Ectodermal cell (in vitro differentiated cells): ENCODE data around the gene SCART1.

Experiments
- H3K27ac ChIP-seq: 2 replicates; pipeline ENCODE4 v1.7.0; 2013; ENCODE audit warnings: mild to moderate bottlenecking, low read depth, low read length; ENCODE audit not compliant: insufficient read depth, poor library complexity, severe bottlenecking
- H3K27me3 ChIP-seq: 2 replicates; pipeline ENCODE4 v1.7.0; 2013; ENCODE audit warnings: mild to moderate bottlenecking, low read length; ENCODE audit not compliant: insufficient read depth, control insufficient read depth, poor library complexity, severe bottlenecking
- H3K36me3 ChIP-seq: one replicate; pipeline ENCODE4 v1.7.0; 2013; ENCODE audit warnings: low read length; ENCODE audit not compliant: control insufficient read depth, insufficient read depth
- H3K4me1 ChIP-seq: one replicate; pipeline ENCODE4 v1.7.0; 2013; ENCODE audit warnings: low read length; ENCODE audit not compliant: control insufficient read depth, insufficient read depth
- H3K4me3 ChIP-seq: 2 replicates; pipeline ENCODE4 v1.7.0; 2013; ENCODE audit warnings: low read depth, low read length, control low read depth; ENCODE audit not compliant: insufficient read depth
- H3K9me3 ChIP-seq: 2 replicates; pipeline ENCODE4 v1.7.0; 2013; ENCODE audit warnings: mild to moderate bottlenecking, low read length, moderate library complexity; ENCODE audit not compliant: control insufficient read depth
- WGBS, 2 experiments: methylation state at CpG; one replicate each; pipeline ENCODE4 v1.1.7; 2013; ENCODE audit warnings: missing lambda C conversion rate in 2 of 2; 5-methylcytosine and 5-hydroxymethylcytosine counted together

The SCART1 gene

DNA sequence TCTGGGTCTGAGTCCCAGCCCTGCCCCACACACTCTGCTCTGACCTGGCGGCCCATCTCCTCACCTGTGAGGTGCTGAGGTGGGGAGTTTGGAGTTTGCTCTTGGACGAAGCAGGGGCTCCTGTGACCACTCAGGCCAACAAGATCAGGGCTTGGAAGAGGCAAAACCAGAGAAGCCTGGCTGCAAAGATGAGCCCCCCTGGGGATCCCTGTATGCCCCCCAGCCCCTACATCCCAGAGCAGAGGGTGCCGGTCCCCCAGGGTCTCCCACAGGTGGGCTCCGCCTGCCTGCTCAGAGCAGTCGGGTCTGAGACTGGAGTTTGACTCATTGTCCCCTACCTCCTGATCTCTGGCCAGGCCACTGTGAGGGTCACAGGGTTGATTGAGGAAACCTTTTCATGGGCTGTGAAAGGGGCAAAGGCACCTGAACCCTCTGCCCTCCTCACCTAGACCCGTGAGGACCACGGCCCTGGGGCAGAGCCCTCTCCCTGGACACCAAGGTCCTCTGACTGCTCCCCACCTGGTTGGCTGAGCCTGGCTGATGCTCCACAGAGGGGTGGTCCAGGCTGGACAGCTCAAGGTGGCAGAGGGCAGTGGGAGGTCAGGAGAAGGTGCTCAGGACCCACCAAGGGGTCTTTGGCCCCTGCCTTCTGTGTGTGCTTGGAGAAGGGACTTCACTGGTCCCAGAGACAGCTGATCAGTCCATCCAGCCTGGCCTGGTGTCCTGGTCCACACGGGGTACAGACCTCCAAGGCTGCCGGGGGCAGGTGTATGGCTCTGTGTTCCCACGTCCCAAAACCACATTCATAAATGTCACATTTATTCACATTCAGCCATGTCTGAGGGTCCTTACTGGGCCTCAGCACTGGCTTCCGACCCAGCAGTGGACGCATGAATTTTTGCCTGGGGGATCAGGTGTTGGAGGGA, 9.1 kb upstream of the SCART1 start:
- Histone ChIP-seq H3K4me3 (no peak overlapping the region), H3K36me3 (no peaks in the 10 kb centered on the region), H3K9me3 (peaks cover 8% of the 10 kb centered on the region), H3K27ac (no peak overlapping the region), H3K4me1 (no peaks in the 10 kb centered on the region), H3K27me3 (no peaks in the 10 kb centered on the region)
- 75 to 77% methylated on average over 12 of the region's 12 CpGs for WGBS, 2 experiments

DNA sequence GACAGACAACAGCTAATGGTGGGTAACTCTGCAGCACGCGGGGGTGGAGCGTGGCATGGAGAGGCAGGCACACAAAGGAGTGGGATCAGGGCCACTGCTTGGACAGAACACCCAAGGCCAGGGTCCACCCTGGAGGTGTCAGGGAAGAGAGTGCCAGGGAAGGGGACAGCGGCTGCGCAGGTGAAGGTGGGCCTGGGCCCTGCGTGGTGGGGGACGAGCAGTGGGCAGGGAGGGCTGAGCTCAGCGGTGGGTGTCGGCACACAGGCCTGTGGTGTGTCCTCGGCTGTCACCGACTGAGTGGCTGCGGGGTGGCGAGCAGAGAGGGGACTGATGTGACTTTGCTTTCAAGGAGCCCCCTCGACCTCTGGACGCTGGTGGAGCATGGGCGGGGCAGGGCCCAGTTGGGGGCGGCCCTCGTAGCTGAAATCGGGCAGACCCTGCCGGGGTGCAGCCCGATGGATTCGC, 8.4 kb upstream of the SCART1 start:
- Histone ChIP-seq H3K27me3 (no peaks in the 10 kb centered on the region), H3K9me3 (peaks cover 8% of the 10 kb centered on the region), H3K4me3 (no peak overlapping the region), H3K27ac (no peak overlapping the region), H3K4me1 (no peaks in the 10 kb centered on the region), H3K36me3 (no peaks in the 10 kb centered on the region)
- WGBS, 2 experiments, result 91 to 92% methylated on average over 21 of the region's 22 CpGs

DNA sequence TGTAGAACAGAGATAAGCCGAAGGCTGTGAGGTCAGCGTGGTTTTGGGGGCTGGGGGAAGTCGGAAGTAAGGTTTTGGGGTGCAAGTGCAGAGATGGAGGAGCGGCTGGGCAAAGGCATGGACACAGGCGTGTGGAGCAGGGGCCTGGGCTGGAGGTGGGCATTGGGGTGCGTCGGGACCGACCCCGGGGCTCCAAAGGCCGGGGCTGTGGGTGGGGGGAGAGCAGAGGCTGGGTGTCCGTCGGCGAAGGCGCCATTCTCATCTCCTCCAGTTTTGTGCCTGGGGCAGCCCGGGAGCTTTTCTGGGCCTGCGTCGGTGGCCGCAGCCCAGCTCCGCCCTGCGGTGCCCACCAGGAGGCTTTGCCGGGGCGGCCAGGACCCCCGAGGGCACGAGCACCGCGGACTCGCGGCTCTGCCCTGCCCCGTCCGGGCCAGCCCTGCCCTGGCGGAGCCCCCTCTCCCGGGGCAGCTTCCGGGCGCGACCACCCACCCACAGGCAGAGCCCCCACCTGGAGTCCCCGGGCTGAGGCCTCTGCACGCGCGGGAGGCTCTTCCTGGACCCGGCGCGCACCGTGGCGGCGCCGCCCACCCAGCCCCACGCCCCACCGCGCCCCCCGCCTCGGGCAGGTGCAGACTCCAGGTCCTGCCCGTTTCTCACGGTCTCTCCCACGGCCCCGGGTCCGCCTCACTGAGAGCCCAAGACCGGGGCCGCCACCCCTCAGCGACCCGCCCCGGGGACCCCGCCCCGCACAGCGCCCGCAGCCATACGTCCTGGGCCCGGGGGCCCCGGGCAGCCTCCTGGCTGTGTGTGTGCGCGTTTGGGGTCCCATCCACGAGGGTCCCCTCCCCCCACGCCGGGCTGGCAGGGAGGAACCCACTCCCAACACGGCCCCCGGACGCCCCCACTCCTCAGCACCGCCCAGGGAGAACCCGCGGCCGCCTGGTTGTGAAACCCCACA, 7.7 kb upstream of the SCART1 start:
- 90 to 91% methylated on average over 80 of the region's 80 CpGs for WGBS, 2 experiments
- Histone ChIP-seq H3K4me3 (no peak overlapping the region), H3K27me3 (no peaks in the 10 kb centered on the region), H3K9me3 (peaks cover 4% of the 10 kb centered on the region), H3K27ac (no peak overlapping the region), H3K4me1 (no peaks in the 10 kb centered on the region), H3K36me3 (no peaks in the 10 kb centered on the region)

DNA sequence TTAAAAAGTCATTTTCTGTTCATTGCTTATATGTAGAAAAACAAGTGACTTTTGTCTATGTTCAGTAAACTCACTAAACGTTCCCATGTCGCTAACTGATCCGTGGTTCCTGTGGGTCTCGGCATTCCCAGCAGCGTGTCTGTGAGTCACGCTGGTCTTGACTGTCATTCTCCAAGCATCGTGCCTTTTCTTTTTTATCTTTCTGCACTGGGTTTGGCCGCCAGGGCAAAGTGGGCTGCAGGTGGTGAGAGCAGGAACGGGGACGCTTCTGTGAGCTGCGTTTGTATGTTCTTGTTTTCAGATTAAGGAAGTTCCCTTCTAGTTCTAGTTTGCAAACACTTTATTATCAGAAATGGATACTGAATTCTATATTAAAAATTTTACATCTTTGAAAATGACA, 6.8 kb upstream of the SCART1 start:
- no peaks in the 10 kb centered on the region for H3K27me3 ChIP-seq
- no peak overlapping the region for H3K27ac ChIP-seq
- no peak overlapping the region for H3K4me3 ChIP-seq
- no peaks in the 10 kb centered on the region for H3K4me1 ChIP-seq
- 85 to 87% methylated on average over 9 to 11 of the region's 11 CpGs for WGBS, 2 experiments
- peaks cover 4% of the 10 kb centered on the region for H3K9me3 ChIP-seq
- H3K36me3 ChIP-seq, result no peaks in the 10 kb centered on the region

DNA sequence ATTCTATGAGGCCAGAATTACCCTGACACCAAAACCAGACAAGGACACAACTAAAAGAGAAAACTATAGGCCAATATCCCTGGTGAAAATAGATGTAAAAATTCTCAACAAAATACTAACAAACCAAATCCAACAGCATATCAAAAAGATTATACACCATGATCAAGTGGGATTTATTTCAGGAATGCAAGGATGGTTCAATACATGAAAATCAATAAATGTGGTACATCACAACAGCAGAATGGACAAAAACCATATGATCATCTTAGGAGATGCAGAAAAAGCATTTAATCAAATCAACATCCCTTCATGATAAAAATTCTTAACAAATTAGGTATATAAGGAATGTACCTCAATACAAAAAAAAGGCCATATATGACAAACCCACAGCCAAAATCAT, 5.6 kb upstream of the SCART1 start:
- no peaks in the 10 kb centered on the region for H3K4me1 ChIP-seq
- no peak overlapping the region for H3K27ac ChIP-seq
- H3K36me3 ChIP-seq, result no peaks in the 10 kb centered on the region
- peaks cover 4% of the 10 kb centered on the region for H3K9me3 ChIP-seq
- H3K4me3 ChIP-seq, result no peak overlapping the region
- H3K27me3 ChIP-seq, result no peaks in the 10 kb centered on the region

DNA sequence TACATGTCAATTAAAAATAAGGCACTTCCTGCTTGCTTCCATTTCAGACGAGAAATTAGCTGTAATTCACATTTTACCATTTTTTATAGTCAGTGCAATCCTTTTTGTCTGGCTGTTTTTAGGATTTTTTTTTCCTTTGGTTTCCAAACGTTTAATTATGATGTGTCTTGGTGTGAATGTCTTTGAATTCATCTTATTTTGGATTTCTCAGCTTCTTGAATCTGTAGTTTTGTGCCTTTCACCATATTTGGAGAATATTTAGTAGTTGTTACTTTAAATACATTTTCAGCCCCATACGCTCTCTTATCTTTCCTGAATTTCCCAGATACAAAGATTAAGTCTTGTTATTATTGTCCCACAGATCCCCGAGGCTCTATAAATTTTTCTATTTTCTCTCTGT, 2.4 kb upstream of the SCART1 start:
- H3K9me3 ChIP-seq, result peaks cover 7% of the 10 kb centered on the region
- WGBS, 2 experiments, result 40 to 50% methylated on average over 3 to 4 of the region's 4 CpGs
- H3K27ac ChIP-seq, result no peak overlapping the region
- H3K4me1 ChIP-seq, result no peaks in the 10 kb centered on the region
- H3K36me3 ChIP-seq, result no peaks in the 10 kb centered on the region
- H3K27me3 ChIP-seq, result no peaks in the 10 kb centered on the region
- no peak overlapping the region for H3K4me3 ChIP-seq

DNA sequence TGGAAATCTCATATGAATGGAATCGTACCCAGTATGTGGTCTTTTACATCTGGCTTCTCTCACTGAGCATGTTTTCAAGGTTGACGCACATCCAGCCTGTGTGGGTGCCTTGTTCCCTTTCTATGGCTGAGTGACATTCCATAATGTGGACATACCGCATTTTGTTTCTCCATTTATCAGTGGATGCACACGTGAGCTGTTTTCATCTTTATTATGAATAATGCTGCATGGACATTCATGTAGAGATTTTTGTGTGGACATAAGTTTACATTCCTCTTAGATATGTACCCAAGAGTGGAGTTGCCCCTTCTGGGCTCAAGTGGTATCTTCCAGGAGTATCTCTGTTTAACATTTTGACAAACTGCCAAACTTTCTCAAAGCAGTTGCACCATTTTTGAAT, 1.3 kb upstream of the SCART1 start:
- H3K27ac ChIP-seq, result no peak overlapping the region
- no peaks in the 10 kb centered on the region for H3K36me3 ChIP-seq
- no peaks in the 10 kb centered on the region for H3K27me3 ChIP-seq
- no peaks in the 10 kb centered on the region for H3K4me1 ChIP-seq
- no peak overlapping the region for H3K4me3 ChIP-seq
- H3K9me3 ChIP-seq, result peaks cover 7% of the 10 kb centered on the region
- 77 to 83% methylated on average over 4 of the region's 4 CpGs for WGBS, 2 experiments

DNA sequence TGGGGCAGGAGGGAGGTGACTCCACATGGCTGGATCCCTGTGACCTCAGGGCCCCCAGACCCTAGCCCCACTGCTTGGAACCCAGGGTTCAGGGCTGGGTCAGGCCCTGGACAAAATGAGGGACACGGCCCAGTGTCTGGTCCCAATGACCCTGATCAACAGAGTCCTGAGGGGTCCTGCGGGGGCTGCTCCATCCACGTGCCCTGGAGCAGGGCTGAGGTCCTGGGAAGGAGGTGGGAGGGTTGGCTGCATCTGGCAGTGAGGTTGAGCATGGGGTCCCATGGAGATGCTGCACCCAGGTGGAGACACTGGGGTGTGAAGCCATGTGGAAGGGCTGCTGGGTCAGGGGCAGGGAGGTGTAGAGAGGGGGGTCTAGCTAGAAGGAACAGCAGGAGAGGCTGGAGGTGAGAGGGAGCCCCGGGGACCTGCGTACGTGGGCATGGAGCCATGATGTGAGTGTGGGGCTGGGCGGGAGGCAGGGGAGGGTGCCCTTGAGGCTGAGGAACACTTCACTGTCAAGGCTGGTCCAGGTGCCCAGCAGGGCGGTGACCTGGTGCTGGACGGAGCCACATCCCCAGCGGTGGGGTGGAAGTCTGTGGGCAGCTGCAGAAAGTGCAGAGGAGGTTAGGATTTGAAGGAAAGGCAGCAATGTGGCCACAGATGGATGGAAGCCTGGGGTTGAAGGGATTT, 604 bp downstream of the SCART1 start:
- H3K4me1 ChIP-seq, result no peaks in the 10 kb centered on the region
- H3K4me3 ChIP-seq, result no peak overlapping the region
- peaks cover 5% of the 10 kb centered on the region for H3K9me3 ChIP-seq
- no peak overlapping the region for H3K27ac ChIP-seq
- WGBS, 2 experiments, result 74 to 79% methylated on average over 10 of the region's 10 CpGs
- H3K27me3 ChIP-seq, result no peaks in the 10 kb centered on the region
- H3K36me3 ChIP-seq, result no peaks in the 10 kb centered on the region

DNA sequence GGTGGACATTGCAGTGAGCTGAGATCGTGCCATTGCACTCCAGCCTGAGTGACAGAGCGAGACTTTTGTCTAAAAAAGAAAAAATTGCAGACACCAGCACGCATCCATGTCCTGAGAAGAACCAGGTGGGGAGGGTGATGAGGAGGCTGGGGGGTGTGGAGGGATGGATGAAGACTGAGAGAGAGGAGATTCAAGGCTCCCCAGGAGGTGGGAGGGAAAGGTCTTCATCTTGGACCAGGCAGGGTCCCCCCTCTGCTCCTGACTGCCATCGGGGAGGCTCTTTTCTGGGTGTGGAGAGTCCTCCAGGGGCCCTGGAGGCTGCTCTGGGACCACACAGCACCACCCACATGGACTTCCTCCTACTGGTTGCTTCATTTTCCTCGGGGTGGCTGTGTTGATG, 1.5 kb downstream of the SCART1 start:
- no peak overlapping the region for H3K27ac ChIP-seq
- no peak overlapping the region for H3K4me3 ChIP-seq
- no peaks in the 10 kb centered on the region for H3K4me1 ChIP-seq
- H3K9me3 ChIP-seq, result peaks cover 5% of the 10 kb centered on the region
- 63 to 69% methylated on average over 5 of the region's 5 CpGs for WGBS, 2 experiments
- no peaks in the 10 kb centered on the region for H3K36me3 ChIP-seq
- no peaks in the 10 kb centered on the region for H3K27me3 ChIP-seq
